HG02852 (cell line): ENCODE results near the gene CLEC4D.
"Not testable (repeated sequence)": the region's sequence is repeated elsewhere in the genome, so short reads cannot be mapped to it uniquely, and the experiment has no call there.

ENCODE experiments used
- ATAC-seq: cut with Tn5 transposase; IDR thresholded peaks from one replicate; pipeline ENCODE4 v1.9.1; 2021; ENCODE audit warnings: mild to moderate bottlenecking, moderate library complexity; ENCODE audit not compliant: unreplicated experiment

CLEC4D gene

DNA sequence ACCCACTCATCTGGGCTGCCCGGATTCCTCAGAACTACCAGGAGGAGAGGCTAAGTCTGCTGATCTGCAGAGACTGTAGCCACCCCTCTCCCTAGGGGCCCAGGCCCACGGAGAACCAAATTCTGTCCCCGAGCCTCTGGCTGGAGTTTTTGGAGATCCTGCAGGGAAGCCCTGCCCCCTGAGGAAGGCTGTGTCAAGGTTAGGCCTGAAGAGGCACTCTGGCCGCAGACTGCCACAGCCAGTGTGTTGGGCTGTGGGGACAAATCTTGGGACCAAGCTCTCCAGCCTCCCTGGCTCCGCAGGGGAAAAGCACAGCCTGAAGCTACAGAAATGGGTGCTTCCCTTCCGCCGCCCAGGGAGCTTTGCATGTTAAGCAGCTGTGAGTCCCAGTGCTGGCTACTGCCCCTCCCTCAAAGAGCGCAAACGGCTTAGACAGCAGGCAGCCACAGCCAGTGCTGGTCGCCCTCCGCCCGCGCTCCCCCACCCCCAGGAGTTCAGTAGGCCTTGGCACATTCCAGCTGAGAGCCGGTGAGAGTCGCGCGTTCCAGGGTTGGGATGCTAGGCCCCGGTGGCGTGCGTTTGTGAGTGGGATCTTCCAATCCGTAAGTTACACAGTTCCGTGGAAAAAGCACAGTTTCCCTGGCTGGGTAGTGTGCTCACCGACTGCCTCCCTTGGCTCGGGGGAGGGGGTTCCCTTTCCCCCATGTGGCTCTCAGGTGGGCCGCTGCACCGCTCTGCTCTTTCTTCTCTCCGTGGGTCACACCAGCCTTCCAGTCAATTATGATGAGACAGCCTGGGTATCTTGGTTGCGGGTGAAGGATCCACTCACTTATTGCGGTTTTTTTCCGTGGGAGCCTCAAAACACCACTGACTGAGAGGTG lies 14.2 kb downstream of the CLEC4D start:
- ATAC-seq = no peak

DNA sequence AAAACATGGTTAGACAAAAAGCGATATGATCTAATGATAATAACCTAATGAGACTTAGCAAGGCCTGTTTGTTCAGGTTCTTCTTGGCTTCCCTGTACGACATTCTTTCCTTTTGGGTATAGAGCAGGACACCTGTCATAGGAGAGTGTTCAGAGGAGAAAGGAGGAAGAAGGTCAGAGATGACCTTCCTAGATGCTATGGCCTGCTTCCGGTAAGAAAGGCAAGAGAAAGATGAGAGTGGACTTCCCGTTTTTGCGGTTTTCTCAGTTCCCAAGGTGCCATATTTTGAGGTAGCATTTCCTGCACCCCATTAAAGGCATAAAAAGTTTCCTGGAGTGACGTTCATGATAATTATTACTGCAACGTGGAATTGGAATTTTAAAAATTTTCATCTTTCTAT lies 18.7 kb downstream of the CLEC4D start:
- ATAC-seq = no peak

DNA sequence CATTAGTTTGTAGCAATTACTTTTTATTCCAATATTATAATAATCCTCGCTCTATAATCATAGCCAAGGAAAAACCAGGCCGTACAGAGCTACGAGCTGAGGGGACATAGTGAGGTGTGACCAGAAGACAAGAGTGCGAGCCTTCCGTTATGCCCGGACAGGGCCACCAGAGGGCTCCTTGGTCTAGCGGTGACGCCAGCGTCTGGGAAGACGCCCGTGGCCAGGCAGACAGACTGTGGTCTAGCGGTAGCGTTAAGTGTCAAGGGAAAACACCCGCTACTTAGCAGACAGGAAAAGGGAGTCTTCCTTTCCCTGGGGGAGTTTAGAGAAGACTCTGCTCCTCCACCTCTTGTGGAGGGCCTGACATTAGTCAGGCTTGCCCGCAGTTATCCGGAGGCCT lies 24.5 kb downstream of the CLEC4D start:
- ATAC-seq = not testable (repeated sequence)

DNA sequence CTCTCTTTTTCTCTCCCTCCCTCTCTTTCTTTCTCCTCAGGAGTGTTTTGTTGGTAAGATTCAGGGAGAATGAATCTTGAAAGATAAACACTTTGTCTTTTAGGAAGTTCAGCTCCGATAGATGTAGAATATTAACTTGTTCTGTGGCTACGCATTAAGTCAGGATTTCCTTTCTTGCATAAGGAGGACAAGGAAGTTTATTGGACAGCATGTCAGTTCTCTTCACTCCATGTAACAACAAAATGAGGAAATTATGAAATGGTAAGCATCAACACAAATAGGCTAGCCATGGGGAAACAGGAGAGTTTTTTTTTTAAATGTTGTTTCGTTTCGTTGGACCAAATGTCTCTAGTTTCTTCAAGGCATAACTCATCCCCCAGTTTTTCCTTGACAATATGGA lies 27.5 kb downstream of the CLEC4D start, which contains the start of gene CLEC4E:
CLEC4E (minus strand) TSS at position 75 of the 400 bp plus-strand sequence. CDS start 108 bp downstream, outside the sequence.
- not testable (repeated sequence) for ATAC-seq

DNA sequence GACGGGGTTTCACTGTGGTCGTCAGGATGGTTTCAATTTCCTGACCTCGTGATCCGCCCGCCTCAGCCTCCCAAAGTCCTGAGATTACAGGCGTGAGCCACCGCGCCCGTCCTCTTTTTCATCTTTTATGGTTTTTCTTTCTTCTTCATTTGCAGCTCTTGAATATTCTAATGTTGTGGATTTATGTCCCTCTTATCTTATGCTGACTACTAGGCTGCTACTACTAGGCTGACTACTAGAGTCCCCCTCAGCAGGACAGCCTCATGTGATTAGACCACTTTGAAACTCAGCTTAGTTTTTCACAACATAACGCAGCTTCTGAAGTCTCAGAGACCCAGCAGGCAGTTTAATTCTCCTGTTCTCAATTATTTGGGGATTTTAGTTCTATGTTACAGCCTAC lies 28.3 kb downstream of the CLEC4D start:
- ATAC-seq = no peak

DNA sequence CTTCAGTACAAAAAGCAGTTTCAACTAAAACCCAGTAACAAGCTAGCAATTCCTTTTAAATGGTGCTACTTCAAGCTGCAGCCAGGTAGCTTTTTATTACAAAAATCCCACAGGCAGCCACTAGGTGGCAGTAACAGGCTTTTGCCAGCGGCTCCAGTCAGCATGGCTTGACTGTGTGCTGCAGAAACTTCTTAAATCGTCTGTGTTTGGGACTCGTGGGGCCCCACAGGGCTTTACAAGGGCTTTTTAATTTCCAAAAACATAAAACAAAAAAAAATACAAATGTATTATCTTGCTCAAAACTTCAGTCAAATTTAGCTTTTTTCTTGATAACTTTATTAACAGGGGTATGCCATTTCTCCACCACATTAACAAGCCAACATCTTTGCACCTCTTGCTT lies 31.0 kb downstream of the CLEC4D start:
- ATAC-seq = peak; percentile 72

DNA sequence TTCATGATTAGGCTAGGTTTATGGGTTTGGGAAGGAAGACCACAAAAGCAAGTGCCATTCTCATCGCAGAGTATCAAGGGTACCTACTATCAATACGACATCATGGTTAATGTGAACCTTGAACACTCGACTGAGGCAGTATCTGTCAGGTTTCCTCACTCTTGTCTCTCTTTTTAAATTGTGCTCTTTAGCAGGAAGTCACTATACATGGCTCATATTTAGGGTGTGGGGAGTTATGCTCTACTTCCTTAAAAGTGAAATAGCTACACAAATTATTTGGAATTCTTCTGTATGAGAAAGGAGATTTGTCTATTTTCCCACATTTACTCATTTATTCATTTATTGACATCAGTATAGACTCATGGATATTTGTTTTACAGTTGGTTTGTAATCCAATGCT lies 33.3 kb downstream of the CLEC4D start:
- ATAC-seq = no peak

DNA sequence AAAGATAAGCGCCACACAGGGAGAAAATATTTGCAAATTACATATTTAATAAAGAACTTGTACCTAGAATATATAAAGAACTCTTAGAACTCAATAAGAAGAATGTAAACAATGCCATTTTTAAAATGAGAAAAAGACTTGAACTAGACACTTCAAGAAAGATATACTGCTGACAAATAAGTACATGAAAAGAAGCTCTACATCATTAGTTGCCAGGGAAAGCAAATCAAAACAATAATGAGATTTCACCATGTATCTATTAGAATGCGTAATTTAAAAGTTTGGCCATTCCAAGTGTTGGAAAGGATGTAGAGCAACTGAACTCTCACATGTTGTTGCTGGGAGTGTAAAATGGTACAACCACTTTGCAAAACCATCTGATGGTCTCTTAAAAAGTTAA lies 34.3 kb downstream of the CLEC4D start:
- no peak for ATAC-seq

DNA sequence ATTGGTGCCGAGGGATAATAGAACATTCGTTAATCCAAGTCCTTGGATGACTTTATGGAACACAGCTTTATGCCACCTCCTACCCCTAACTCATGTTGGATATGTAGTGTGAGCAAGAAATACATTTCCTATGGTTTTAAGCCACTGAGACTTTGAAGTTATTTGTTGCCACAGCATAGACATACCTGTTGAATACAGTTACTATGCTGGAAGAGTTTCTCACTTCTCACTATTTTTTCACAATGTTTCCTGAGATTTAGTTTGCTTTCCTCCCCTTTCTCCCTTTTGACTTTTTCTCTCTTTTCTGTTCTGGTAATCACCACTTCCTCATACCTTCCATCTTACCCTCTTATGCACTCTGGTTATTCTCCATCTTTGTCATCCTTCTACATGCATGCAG lies 34.9 kb downstream of the CLEC4D start:
- ATAC-seq = no peak

DNA sequence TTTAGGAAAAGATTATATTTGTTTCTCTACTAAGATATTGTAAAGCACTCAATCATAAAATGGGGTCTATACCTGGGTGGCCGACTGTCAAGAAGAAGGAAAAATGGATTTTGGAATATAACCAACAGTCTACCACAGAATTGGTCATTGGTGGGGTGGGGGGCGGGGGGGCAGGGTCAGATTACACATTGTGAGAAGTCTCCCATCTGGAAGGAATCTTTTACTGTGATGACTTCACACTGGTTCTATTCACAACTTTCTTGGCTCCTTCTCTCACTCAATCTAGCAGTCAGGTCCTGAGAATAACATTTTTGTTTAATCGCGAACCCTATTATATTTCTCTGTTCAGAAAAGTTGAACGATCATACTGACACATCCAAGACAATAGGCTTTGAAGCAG lies 36.1 kb downstream of the CLEC4D start:
- no peak for ATAC-seq

DNA sequence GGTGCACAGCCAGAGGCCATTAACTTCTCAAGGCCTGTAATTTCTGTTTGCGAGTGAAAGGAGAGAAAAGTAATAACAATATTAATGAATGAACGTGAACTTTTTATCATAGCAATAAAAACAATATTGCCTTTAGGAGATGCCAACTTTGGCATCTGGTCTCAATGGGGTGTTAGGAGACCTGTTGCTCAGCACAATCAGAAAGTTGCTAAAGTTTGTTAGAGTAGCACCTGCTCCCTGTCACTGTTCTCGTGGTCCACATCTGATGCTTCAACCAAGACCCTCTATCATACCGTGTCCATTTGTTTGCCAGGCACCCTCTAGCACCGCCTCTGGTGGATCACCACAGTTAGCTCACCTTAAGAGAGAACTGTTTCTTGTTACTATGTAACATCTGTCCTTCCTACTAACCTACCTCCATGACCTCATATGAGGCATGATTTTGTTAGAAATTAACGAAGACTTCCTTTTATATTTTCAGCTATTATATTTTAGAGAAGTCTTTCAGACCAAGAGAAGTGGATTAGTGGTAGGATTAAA lies 39.9 kb downstream of the CLEC4D start:
- no peak for ATAC-seq

DNA sequence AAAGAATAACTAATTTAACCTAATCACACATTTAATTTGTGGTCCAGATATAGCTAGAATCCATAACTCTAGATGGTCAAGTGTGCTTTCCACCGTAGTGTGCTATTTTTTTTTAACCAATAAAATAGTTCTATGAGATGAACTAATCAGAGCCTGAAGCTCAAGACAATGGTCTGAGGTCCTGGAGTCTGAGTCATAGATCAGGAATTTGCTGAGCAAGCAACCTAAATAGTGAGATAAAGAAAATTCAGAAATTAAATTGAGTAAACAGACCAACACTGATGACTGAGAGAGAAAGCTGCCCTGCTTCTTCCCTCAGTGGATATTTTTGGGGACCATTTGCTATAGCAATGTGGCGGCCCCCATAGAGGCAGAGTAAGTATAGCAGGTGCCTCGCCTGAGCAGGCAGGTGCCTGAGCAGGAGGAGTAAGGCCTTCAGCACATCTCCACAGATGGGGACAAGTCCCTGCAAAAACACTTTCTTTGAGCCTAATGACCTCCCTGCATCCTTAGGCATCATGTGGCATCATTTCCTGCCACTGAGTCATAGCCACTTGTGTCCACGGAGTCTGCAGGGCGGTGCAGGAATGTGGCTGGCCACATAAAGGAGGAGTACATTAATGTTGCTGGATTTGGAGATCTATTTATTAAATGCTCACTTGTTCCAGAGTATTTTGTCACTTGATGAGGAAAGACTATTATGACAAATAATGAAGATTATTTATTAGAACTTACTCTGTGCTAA lies 41.3 kb downstream of the CLEC4D start:
- no peak for ATAC-seq

DNA sequence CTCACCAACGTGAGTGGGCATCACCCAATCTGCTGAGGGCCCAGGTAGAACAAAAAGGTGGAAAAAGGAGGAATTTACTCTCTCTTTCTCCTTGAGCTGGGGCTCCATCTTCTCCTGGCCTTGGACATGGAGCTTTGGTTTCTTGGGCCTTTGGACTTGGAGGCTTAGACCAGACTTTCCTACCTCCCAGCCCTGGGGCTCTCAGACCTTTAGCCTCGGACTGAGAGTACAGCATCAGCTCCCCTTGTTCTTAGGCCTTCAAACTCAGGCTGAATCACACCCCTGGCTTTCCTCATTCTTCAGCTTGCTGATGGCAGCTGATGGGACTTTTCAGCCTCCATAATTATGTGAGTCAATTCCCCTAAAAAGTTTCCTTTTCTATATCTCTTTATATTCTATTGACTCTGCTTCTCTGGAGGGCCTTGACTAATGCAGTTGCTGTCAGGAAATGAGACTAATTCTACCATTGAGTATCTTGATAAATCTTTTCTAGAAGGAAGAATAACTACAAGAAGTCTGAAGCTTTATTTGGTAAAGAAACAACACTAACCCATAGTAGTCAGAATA lies 43.3 kb downstream of the CLEC4D start:
- ATAC-seq = no peak

DNA sequence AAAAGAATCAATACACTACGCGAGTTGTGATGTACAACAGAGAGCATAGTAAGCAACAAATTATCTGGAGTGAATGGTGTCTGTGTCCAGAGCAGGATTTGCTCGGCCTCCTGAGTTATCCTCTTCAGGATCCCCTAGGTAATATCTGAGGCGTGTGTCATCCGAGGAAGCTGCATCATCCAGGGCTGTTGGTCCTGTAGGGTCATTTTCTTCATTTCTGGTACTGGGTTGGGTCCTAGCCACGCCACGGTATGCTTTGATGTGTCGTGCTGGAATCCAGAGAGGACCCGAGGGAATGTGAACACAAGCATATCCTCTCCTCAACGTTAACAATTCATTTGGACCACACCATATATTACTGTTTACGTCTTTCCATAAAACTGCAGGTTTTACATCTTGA lies 46.4 kb downstream of the CLEC4D start:
- no peak for ATAC-seq

DNA sequence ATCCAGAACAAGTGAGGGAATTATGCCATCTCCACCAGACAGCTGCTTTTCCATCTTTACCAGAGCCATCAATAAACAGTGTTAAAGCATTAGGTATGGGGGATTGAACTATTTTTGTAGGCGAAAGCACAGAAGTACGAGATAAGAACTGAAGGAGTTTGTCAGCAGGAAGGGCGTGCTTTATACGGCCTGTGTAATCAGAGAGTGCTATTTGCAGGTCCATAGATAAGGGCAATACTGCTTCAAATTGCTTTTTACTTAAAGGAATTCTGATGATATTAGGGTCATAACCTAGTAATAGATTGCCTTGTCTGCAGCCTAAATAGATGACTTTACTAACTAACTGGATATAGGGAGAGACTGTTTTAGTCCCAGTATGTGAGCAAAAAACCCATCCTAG lies 47.7 kb downstream of the CLEC4D start:
- no peak for ATAC-seq

DNA sequence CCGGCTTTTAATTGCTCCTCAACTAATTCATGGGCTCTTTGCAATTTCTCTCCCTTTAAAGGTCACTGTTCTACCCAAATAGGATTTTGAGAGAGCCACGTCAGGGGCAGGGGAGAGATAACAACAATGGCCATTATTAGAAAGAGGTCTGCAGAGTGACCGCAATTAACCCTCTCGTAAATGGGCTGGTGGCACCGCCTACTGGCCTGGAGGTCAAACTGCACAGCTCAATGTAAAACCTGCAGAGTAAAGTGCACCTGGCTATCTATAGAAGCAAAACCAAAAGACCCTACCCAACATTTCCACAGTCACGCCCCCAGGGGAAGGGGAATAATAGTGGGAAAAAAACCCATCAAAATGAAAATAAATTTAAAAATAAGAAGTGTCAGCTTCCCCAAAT lies 49.0 kb downstream of the CLEC4D start:
- no peak for ATAC-seq

DNA sequence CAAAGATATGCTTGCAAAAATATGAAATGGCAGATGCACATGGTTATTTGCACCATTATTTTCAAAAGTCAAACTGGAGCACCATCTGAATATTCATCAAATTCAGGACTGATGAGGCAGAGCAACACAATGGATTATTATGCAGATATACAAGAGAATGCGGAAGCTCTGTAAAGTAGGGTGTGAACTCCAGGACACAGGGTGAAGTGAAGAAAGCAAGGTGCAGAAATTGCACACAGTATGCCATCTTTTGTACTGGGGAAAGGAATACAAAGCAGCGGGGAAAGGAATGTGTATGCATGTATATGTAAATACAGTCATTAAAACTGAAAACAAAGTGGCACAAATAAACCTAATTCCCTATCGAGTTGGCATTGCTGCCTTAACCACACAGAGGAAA lies 50.1 kb downstream of the CLEC4D start:
- ATAC-seq = no peak

DNA sequence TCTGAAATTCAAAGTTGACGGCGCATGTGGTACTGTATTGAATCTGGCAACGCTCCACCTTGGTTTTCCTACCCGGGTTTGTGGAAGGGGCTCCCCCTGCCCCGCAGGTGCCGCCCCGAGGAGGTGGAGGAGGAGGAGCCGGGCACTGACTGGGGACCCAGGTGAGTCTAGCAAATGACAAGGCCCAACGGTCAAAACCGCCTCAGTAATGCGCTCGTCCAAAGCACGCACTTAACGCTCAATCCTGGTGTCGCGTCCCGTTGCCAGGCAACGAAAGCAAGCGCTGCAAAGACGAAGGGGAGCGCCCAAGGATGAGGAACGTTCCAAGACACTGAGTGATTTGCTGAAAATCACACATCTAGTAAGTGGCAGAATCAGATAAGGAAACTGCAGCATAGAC lies 51.4 kb downstream of the CLEC4D start:
- ATAC-seq = no peak

DNA sequence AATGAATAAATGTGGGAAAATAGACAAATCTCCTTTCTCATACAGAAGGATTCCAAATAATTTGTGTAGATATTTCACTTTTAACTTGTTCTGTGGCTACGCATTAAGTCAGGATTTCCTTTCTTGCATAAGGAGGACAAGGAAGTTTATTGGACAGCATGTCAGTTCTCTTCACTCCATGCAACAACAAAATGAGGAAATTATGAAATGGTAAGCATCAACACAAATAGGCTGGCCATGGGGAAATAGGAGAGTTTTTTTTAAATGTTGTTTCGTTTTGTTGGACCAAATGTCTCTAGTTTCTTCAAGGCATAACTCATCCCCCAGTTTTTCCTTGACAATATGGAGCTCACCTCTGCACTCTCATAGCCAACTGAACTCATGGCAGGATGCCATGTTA lies 52.7 kb downstream of the CLEC4D start:
- not testable (repeated sequence) for ATAC-seq

DNA sequence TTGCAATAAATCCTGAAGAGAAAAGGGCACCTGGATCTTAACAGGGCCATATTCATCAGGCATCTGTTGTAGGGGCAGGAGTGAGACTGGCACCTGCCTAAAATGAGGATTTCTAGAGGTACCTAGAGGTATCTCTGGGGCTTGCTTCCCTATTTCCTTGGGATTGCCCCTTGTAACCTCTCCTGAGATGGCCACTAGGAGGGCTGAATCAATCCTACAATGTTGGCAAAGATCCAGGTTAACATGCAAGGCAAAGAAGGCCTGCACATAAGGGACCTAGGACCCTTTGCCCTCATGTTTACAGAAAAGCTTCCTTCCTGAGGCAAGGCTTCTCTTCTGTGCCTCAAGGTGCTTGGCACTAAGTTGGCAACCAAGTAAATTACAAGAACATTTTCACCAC lies 53.2 kb downstream of the CLEC4D start:
- no peak for ATAC-seq
